ENCODE results near the gene TASP1. TPM values are rescaled to one million over a fixed set of nuclear protein-coding genes. Genes with fewer than 3 reads are reported as not detected.

Gene TASP1
- total RNA-seq, 4 donors from 2014 or later: 7.7 to 20.0 (median 8.7) TPM

DNA sequence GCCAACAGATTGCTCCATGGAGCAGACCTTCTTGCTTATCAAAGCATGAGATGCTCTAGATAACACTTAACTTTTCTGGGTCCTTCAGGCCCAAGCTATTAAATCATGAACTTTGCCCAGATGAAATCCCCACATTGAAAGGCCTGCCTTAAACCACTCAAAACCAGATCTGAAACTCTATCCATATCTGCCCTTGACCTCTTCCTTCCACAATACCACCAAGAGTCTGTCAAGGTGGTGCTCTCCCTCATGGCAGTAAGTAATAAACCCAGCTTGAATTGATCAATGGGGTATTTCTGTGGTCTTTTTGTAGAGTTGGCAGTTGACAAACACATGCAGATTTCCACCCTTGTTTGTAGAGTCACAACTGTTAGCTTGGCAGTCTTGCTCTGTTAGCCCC, 282.1 kb downstream of the TASP1 start:
- intact Hi-C loops (cut with DNase I): no loop called here
- no peak for DNase-seq

GRCh38 chr20:13355941-13356486, 282.7 kb downstream of the TASP1 start:
- H3K4me1 ChIP-seq: peaks cover 0 to 6% (median 0%) of the 10 kb centered on the region in 3 donors
- no peak for TF ChIP-seq CTCF (IDR thresholded peaks at IDR 0.05)
- TF ChIP-seq POLR2A (IDR thresholded peaks at IDR 0.05): no peak
- intact Hi-C loops (cut with DNase I): no loop called here
- H3K4me3 ChIP-seq: no peak overlapping the region
- H3K27me3 ChIP-seq: no peaks in the 10 kb centered on the region
- no peak overlapping the region for H3K27ac ChIP-seq
- no peak for DNase-seq
- H3K9me3 ChIP-seq: no peaks in the 10 kb centered on the region
- H3K36me3 ChIP-seq: no peaks in the 10 kb centered on the region

More for the DNA sequence above, 282.1 kb downstream of the TASP1 start:
- TF ChIP-seq POLR2A (IDR thresholded peaks at IDR 0.05): no peak
- no peak for TF ChIP-seq CTCF (IDR thresholded peaks at IDR 0.05)
- Histone ChIP-seq H3K27ac (no peak overlapping the region), H3K9me3 (no peaks in the 10 kb centered on the region), H3K27me3 (no peaks in the 10 kb centered on the region), H3K4me1 (peaks cover 0 to 6% (median 0%) of the 10 kb centered on the region in 3 donors), H3K4me3 (no peak overlapping the region), H3K36me3 (no peaks in the 10 kb centered on the region)

GRCh38 chr20:13355411-13355810, 283.3 kb downstream of the TASP1 start:
- no peaks in the 10 kb centered on the region for H3K27me3 ChIP-seq
- DNase-seq: no peak
- intact Hi-C loops (cut with DNase I): no loop called here
- H3K4me1 ChIP-seq: peaks cover 0 to 6% (median 0%) of the 10 kb centered on the region in 3 donors
- H3K4me3 ChIP-seq: no peak overlapping the region
- no peak overlapping the region for H3K27ac ChIP-seq
- H3K36me3 ChIP-seq: no peaks in the 10 kb centered on the region
- H3K9me3 ChIP-seq: no peaks in the 10 kb centered on the region
- no peak for TF ChIP-seq CTCF (IDR thresholded peaks at IDR 0.05)
- TF ChIP-seq POLR2A (IDR thresholded peaks at IDR 0.05): no peak
- 16 to 42% methylated on average over 3 of the region's 3 CpGs for WGBS, 2 donors

GRCh38 chr20:13353261-13353945, 285.3 kb downstream of the TASP1 start:
- DNase-seq: no peak
- Histone ChIP-seq H3K36me3 (no peaks in the 10 kb centered on the region), H3K4me1 (peaks cover 0 to 6% (median 0%) of the 10 kb centered on the region in 3 donors), H3K27me3 (no peaks in the 10 kb centered on the region), H3K9me3 (no peaks in the 10 kb centered on the region), H3K27ac (no peak overlapping the region), H3K4me3 (no peak overlapping the region)
- TF ChIP-seq CTCF (IDR thresholded peaks at IDR 0.05): no peak
- TF ChIP-seq POLR2A (IDR thresholded peaks at IDR 0.05): no peak
- intact Hi-C loops (cut with DNase I): no loop called here
- WGBS, 2 donors: 82 to 85% methylated on average over 2 of the region's 2 CpGs

GRCh38 chr20:13349235-13349604, 289.5 kb downstream of the TASP1 start:
- TF ChIP-seq POLR2A (IDR thresholded peaks at IDR 0.05): no peak
- TF ChIP-seq CTCF (IDR thresholded peaks at IDR 0.05): no peak
- no peak for DNase-seq
- no peak overlapping the region for H3K4me3 ChIP-seq
- H3K36me3 ChIP-seq: no peaks in the 10 kb centered on the region
- WGBS, 2 donors: 71 to 74% methylated on average over 4 of the region's 4 CpGs
- no peaks in the 10 kb centered on the region for H3K4me1 ChIP-seq
- no peaks in the 10 kb centered on the region for H3K27me3 ChIP-seq
- H3K9me3 ChIP-seq: no peaks in the 10 kb centered on the region
- peak overlapping the region in 2 of 4 donors; percentile 9 to 37 for H3K27ac ChIP-seq
- intact Hi-C loops (cut with DNase I): no loop called here
